Upper lobe of left lung (tissue), 4 donors: ENCODE measurements around the gene EFNA1.

Experiments
- EP300 ChIP-seq, 4 donors: sonication (generic); formaldehyde crosslinking; IDR thresholded peaks; one replicate each; pipeline ENCODE4 v1.5.1; 2017; ENCODE audit warnings: antibody characterized with exemption in 4 of 4, control low read depth in 2 of 4
- POLR2A ChIP-seq, 4 donors: fragments of 450-650 bp; IDR thresholded peaks; one replicate each; pipeline ENCODE4 v1.5.1; 2016 to 2017; ENCODE audit warnings: antibody characterized with exemption in 4 of 4, mild to moderate bottlenecking in 2 of 4
- POLR2AphosphoS5 ChIP-seq, 2 donors: sonication (generic); formaldehyde crosslinking; IDR thresholded peaks; one replicate each; pipeline ENCODE4 v1.5.1; 2017; ENCODE audit warnings: antibody characterized with exemption in 2 of 2
- TF ChIP-seq, protein P1 (sequence below), 6 experiments: fragments of 450-650 bp in 4 of 6; fragments of 200-600 bp in 2 of 6; sonication (generic) in 2 of 6; IDR thresholded peaks; one replicate each; pipeline ENCODE4 v1.5.1; 2016 to 2019; ENCODE audit warnings: antibody characterized with exemption in 6 of 6

DNA sequence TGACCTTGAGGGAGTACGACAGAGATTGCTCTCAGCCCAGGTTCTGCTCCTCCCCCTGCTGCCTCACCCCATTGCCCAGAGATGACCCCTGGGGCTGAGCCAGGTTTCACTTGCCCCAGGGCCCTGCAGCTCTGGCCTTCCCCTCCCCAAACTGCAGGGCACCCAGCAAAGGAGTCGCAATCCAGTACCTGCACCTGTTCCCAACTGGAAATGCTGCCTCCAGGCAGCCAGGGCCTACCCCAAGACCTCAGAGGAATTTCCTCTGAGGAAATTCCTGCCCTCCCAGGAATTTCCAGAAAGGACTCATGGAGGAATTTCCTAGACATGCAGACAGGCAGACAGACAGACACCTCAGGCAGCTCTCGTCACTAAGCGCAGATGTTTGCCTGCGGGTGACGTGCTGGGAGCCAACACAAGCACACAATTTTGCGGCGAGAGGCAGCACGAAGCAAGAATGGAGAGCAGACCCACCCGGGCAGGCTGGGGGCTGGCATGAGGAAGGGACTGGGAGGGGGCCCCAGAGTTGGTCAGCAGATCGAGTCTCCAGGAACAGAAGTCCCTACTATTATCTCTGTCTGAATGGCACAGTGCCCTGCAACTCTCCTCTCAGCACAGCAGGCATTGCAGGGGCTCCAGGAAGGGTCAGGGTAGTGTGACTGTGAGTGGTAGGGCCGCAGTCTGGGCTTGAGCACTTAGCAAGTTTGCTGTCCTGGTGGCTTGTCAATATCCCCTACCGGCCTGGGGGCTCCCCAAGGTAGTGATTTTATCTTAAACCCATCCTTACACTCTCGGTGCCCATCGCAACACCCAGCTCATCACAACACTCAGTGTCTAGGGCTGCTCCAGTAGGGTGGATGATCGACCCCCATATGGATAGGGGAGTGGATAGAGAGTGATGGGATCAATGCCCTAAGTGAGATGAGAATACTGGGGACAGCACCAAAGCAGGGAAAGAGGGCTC is 2.9 kb upstream of the EFNA1 start:
- TF ChIP-seq, protein P1, sequence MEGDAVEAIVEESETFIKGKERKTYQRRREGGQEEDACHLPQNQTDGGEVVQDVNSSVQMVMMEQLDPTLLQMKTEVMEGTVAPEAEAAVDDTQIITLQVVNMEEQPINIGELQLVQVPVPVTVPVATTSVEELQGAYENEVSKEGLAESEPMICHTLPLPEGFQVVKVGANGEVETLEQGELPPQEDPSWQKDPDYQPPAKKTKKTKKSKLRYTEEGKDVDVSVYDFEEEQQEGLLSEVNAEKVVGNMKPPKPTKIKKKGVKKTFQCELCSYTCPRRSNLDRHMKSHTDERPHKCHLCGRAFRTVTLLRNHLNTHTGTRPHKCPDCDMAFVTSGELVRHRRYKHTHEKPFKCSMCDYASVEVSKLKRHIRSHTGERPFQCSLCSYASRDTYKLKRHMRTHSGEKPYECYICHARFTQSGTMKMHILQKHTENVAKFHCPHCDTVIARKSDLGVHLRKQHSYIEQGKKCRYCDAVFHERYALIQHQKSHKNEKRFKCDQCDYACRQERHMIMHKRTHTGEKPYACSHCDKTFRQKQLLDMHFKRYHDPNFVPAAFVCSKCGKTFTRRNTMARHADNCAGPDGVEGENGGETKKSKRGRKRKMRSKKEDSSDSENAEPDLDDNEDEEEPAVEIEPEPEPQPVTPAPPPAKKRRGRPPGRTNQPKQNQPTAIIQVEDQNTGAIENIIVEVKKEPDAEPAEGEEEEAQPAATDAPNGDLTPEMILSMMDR (IDR thresholded peaks at IDR 0.05) = no peak
- TF ChIP-seq POLR2A (IDR thresholded peaks at IDR 0.05) (peak in 2 of 4 donors; percentile 18), POLR2AphosphoS5 (IDR thresholded peaks at IDR 0.05) (peak in 1 of 2 donors; percentile 25), EP300 (IDR thresholded peaks at IDR 0.05) (peak in 1 of 4 donors; percentile 56)
